Measurements from ENCODE around the gene JAKMIP3.

DNA sequence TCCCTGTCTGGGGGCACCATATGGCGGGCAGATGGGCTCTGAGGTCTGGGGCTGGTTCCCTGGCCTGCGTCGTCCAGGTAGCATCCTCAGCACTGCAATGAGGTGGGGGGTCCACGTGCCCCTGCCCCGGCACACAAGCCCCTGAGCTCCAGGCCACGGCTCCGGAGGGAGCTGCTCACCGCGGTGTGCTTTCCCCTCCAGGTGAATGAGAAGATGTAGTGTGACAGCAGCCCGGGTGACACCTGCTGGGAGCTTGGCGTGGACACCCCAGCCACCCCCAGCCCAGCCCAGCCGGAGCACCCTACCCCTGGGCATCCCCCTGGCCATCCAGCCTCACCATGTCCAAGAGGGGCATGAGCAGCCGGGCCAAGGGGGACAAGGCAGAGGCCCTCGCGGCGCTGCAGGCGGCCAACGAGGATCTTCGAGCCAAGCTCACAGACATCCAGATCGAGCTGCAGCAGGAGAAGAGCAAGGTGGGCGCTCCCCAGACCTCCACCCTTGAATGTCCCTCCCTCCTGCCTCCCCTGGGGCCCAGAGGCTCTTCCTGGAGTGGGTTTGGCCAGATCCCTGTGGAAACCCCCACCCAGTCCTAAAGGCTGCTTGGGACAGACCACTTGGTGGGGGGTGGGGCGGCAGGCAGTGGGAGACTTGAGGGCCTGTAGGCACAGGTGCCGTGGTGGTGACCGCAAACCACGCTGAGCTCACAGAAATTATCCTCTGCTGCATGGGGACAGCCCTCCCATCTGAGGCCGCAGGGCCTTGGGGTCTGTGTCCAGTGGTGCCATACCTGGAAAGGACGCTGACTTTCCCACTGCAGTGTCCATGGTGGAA, 38.9 kb downstream of the JAKMIP3 start:
- TF ChIP-seq CTCF (conservative IDR thresholded peaks at IDR 0.05; ENCODE audit: low read depth, low read length) (no peak), EZH2 (IDR thresholded peaks at IDR 0.05; ENCODE audit: low read length, unreplicated experiment) (no peak), EZH2phosphoT487 (IDR thresholded peaks at IDR 0.05; ENCODE audit: borderline replicate concordance, low read length) (no peak)

Data from PC-3 (cell line).